OCI-LY3 (cell line): ENCODE results near the gene BRCA2.

Source experiments
- EZH2phosphoT487 ChIP-seq: fragments of 200-600 bp; shearing (Covaris generic); IDR thresholded peaks from 2 replicates; pipeline ENCODE4 v1.6.1; 2018; ENCODE audit warnings: antibody characterized with exemption, mixed run types, low read depth
- TF ChIP-seq, protein P1 (sequence below): fragments of 200-600, 300-600 bp; sonication (generic); IDR thresholded peaks from 2 replicates; pipeline ENCODE4 v1.5.1; 2014; ENCODE audit warnings: antibody characterized with exemption, low read length, low read depth

DNA sequence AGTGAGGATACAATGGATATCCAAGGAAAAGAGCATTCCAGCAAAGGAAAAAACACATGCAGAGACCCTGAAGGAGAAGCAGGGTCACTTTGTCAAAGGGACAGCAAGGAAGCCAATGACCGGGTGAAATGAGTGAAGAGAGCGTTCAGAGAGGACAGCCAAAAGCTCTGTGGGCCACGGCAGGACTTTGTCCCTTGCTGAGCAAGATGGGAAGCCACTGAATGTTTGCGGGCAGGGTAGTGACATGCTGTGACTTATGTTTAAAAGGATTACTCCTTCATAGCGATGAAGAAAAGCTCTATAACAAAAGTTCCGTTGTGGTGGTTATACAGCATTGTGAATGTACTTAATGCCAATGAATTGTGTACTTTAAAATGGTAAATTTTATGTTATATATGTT, 16.6 kb upstream of the BRCA2 start:
- TF ChIP-seq, protein P1, sequence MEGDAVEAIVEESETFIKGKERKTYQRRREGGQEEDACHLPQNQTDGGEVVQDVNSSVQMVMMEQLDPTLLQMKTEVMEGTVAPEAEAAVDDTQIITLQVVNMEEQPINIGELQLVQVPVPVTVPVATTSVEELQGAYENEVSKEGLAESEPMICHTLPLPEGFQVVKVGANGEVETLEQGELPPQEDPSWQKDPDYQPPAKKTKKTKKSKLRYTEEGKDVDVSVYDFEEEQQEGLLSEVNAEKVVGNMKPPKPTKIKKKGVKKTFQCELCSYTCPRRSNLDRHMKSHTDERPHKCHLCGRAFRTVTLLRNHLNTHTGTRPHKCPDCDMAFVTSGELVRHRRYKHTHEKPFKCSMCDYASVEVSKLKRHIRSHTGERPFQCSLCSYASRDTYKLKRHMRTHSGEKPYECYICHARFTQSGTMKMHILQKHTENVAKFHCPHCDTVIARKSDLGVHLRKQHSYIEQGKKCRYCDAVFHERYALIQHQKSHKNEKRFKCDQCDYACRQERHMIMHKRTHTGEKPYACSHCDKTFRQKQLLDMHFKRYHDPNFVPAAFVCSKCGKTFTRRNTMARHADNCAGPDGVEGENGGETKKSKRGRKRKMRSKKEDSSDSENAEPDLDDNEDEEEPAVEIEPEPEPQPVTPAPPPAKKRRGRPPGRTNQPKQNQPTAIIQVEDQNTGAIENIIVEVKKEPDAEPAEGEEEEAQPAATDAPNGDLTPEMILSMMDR: no peak
- no peak for TF ChIP-seq EZH2phosphoT487
